Activated CD8-positive, alpha-beta T cell treated with anti-CD3 and anti-CD28 coated beads for 36 hours (primary cell): ENCODE results near the gene ERN1. TPM values are rescaled to one million over a fixed set of nuclear protein-coding genes. Genes with fewer than 3 reads are reported as not detected.

Experiments
- ATAC-seq: fragments of 200-7000 bp; cut with Tn5 transposase; one replicate; pipeline ENCODE4 v1.10.0; 2021; ENCODE audit warnings: mild to moderate bottlenecking, moderate library complexity
- CTCF ChIA-PET: fragments of 350-600 bp; sonication (Branson Sonifier 250); formaldehyde crosslinking; loops from one replicate; lab custom pipeline; 2021; ENCODE audit warnings: antibody characterized with exemption; lab: Charles Lee
- POLR2A ChIA-PET: fragments of 350-600 bp; sonication (Branson Sonifier 250); formaldehyde crosslinking; loops from one replicate; lab custom pipeline; 2021; ENCODE audit warnings: antibody characterized with exemption; lab: Charles Lee
- DNase-seq: peaks from one replicate; pipeline ENCODE4 v3.0.0-alpha.2; 2020
- H3K27ac Mint-ChIP-seq: one replicate; pipeline ENCODE4 v1.8.0; 2021; ENCODE audit warnings: mild to moderate bottlenecking, mixed read lengths
- H3K27me3 Mint-ChIP-seq: one replicate; pipeline ENCODE4 v1.8.0; 2021; ENCODE audit warnings: mixed read lengths
- H3K36me3 Mint-ChIP-seq: one replicate; pipeline ENCODE4 v1.8.0; 2021; ENCODE audit warnings: low read depth, mixed read lengths
- H3K4me1 Mint-ChIP-seq: one replicate; pipeline ENCODE4 v1.8.0; 2021; ENCODE audit warnings: low read depth, mixed read lengths
- H3K4me3 Mint-ChIP-seq: one replicate; pipeline ENCODE4 v1.8.0; 2021; ENCODE audit warnings: mild to moderate bottlenecking, moderate library complexity, mixed read lengths
- H3K9me3 Mint-ChIP-seq: one replicate; pipeline ENCODE4 v1.8.0; 2021; ENCODE audit warnings: mixed read lengths
- CTCF ChIP-seq: fragments of 200-600 bp; IDR thresholded peaks from one replicate; pipeline ENCODE4 v1.8.0; 2022; ENCODE audit warnings: antibody characterized with exemption, mild to moderate bottlenecking
- intact Hi-C: fragments of 100-400 bp; cut with micrococcal nuclease; formaldehyde crosslinking; loops from one replicate; pipeline ENCODE4 v1.10.0; 2022
- total RNA-seq, 2 experiments: library from RNA; stranded (reverse); gene quantifications; one replicate each; pipeline ENCODE4 v1.2.3, GENCODE V29; 2021

ERN1 gene
- total RNA-seq, 2 experiments from 2014 or later: 19.2 to 23.6 TPM

- CTCF ChIA-PET: interaction anchor here (1.5 to 1.8 kb wide), 2 partner anchors 9 to 26 kb away, joined by 6 to 11 read pairs; no protein-coding TSS in a partner anchor
- no peaks in the 10 kb centered on the region for H3K27me3 Mint-ChIP-seq
- H3K36me3 Mint-ChIP-seq: no peaks in the 10 kb centered on the region
- H3K9me3 Mint-ChIP-seq: no peaks in the 10 kb centered on the region
- no peak for DNase-seq
- H3K4me1 Mint-ChIP-seq: no peaks in the 10 kb centered on the region
- H3K4me3 Mint-ChIP-seq: no peak overlapping the region
- POLR2A ChIA-PET: interaction anchor here (1.1 kb wide), 2 partner anchors 10 to 12 kb away, joined by 4 to 5 read pairs; no protein-coding TSS in a partner anchor
- TF ChIP-seq CTCF: no peak
- intact Hi-C loops: no loop called here
- no peak for ATAC-seq
- H3K27ac Mint-ChIP-seq: no peak overlapping the region
These were observed 29.1 kb upstream of the ERN1 start for GRCh38 chr17:64158831-64159590.

GRCh38 chr17:64158406-64158805, 28.5 kb upstream of the ERN1 start:
- no peak overlapping the region for H3K4me3 Mint-ChIP-seq
- no peaks in the 10 kb centered on the region for H3K27me3 Mint-ChIP-seq
- H3K9me3 Mint-ChIP-seq: no peaks in the 10 kb centered on the region
- ATAC-seq (no peak), DNase-seq (no peak)
- no peaks in the 10 kb centered on the region for H3K4me1 Mint-ChIP-seq
- CTCF ChIA-PET: no interaction called here
- no peak overlapping the region for H3K27ac Mint-ChIP-seq
- intact Hi-C loops: no loop called here
- no peak for TF ChIP-seq CTCF
- H3K36me3 Mint-ChIP-seq: no peaks in the 10 kb centered on the region
- POLR2A ChIA-PET: interaction anchor here (1.1 kb wide), 2 partner anchors 10 to 12 kb away, joined by 4 to 5 read pairs; no protein-coding TSS in a partner anchor

- H3K27me3 Mint-ChIP-seq: no peaks in the 10 kb centered on the region
These were observed 27.8 kb upstream of the ERN1 start for GRCh38 chr17:64157669-64158180.

GRCh38 chr17:64156670-64157069, 26.7 kb upstream of the ERN1 start:
- DNase-seq: no peak

More at GRCh38 chr17:64157669-64158180, 27.8 kb upstream of the ERN1 start:
- CTCF ChIA-PET: no interaction called here
- POLR2A ChIA-PET: interaction anchor here (1.0 to 1.1 kb wide), 3 partner anchors 9 to 11 kb away, joined by 4 to 5 read pairs (median 4); no protein-coding TSS in a partner anchor
- intact Hi-C loops: no loop called here
- Mint-ChIP-seq H3K4me1 (no peaks in the 10 kb centered on the region), H3K36me3 (peaks cover 6% of the 10 kb centered on the region), H3K27ac (no peak overlapping the region), H3K4me3 (no peak overlapping the region), H3K9me3 (no peaks in the 10 kb centered on the region)
- ATAC-seq (no peak), DNase-seq (no peak)
- no peak for TF ChIP-seq CTCF

More at GRCh38 chr17:64156670-64157069, 26.7 kb upstream of the ERN1 start:
- intact Hi-C loops: no loop called here
- no peak for ATAC-seq
- H3K4me1 Mint-ChIP-seq: no peaks in the 10 kb centered on the region
- H3K4me3 Mint-ChIP-seq: no peak overlapping the region
- POLR2A ChIA-PET: interaction anchor here (1.0 kb wide), 1 partner anchor 10 kb away, joined by 4 read pairs; no protein-coding TSS in a partner anchor
- no peak for TF ChIP-seq CTCF
- H3K36me3 Mint-ChIP-seq: peaks cover 10% of the 10 kb centered on the region
- H3K9me3 Mint-ChIP-seq: no peaks in the 10 kb centered on the region
- H3K27ac Mint-ChIP-seq: no peak overlapping the region
- H3K27me3 Mint-ChIP-seq: no peaks in the 10 kb centered on the region
- CTCF ChIA-PET: no interaction called here
